TTC549 (cell line): ENCODE data around the gene PTPRS.

Source experiments
- FAIRE-seq: peaks from 2 replicates; lab custom pipeline; 2012; peaks lifted over from hg19 to GRCh38; lab: Jason Lieb, UNC

The PTPRS gene

GRCh38 chr19:5307655-5308054 is 33.0 kb downstream of the PTPRS start:
- FAIRE-seq, result no peak

GRCh38 chr19:5305163-5305562 is 35.4 kb downstream of the PTPRS start:
- FAIRE-seq, result no peak

GRCh38 chr19:5304486-5304885 is 36.1 kb downstream of the PTPRS start:
- no peak for FAIRE-seq

GRCh38 chr19:5303208-5303607 is 37.4 kb downstream of the PTPRS start:
- no peak for FAIRE-seq

- no peak for FAIRE-seq
Measured at GRCh38 chr19:5302396-5302795, 38.2 kb downstream of the PTPRS start.

- no peak for FAIRE-seq
Measured at GRCh38 chr19:5299137-5299536, 41.5 kb downstream of the PTPRS start.

- FAIRE-seq, result no peak
Measured at GRCh38 chr19:5298471-5298901, 42.1 kb downstream of the PTPRS start.

GRCh38 chr19:5297272-5297669 is 43.3 kb downstream of the PTPRS start:
- no peak for FAIRE-seq

GRCh38 chr19:5296457-5297271 is 43.9 kb downstream of the PTPRS start:
- FAIRE-seq, result no peak

GRCh38 chr19:5296021-5296420 is 44.6 kb downstream of the PTPRS start:
- no peak for FAIRE-seq

- FAIRE-seq, result no peak
Measured at GRCh38 chr19:5294403-5295160, 46.0 kb downstream of the PTPRS start.

- FAIRE-seq, result no peak
Measured at GRCh38 chr19:5293612-5294378, 46.8 kb downstream of the PTPRS start.

- FAIRE-seq, result no peak
Measured at GRCh38 chr19:5292822-5293611, 47.6 kb downstream of the PTPRS start.

- no peak for FAIRE-seq
Measured at GRCh38 chr19:5292453-5292821, 48.2 kb downstream of the PTPRS start.

- no peak for FAIRE-seq
Measured at GRCh38 chr19:5291588-5292193, 48.9 kb downstream of the PTPRS start.
